SU-DHL-6 (cell line): Measurements from ENCODE around the gene SEC16A.

Experiments used
- CTCF ChIP-seq: fragments of 200-600 bp; sonication (generic); IDR thresholded peaks from one replicate; pipeline ENCODE4 v1.5.1; 2017; ENCODE audit warnings: antibody characterized with exemption, mild to moderate bottlenecking, low read length, moderate library complexity; ENCODE audit not compliant: insufficient read depth, poor library complexity, severe bottlenecking
- EZH2phosphoT487 ChIP-seq: fragments of 200-600 bp; sonication (generic), shearing (Covaris generic); conservative IDR thresholded peaks from 2 replicates; pipeline ENCODE4 v1.6.1; 2018; ENCODE audit warnings: mild to moderate bottlenecking, antibody characterized with exemption, low read length, moderate library complexity, mixed read lengths

- TF ChIP-seq CTCF (no peak), EZH2phosphoT487 (no peak)
Measured at GRCh38 chr9:136405481-136405880, 77.4 kb downstream of the SEC16A start.
